ENCODE results near the gene CENPO. TPM values are rescaled to one million over a fixed set of nuclear protein-coding genes. Genes with fewer than 3 reads are reported as not detected.
"Not testable (repeated sequence)": the region's sequence is repeated elsewhere in the genome, so short reads cannot be mapped to it uniquely, and the experiment has no call there.

The CENPO gene
- total and polyA plus RNA-seq, 4 experiments from 2014 or later: 1.6 to 6.1 (median 3.6) TPM

DNA sequence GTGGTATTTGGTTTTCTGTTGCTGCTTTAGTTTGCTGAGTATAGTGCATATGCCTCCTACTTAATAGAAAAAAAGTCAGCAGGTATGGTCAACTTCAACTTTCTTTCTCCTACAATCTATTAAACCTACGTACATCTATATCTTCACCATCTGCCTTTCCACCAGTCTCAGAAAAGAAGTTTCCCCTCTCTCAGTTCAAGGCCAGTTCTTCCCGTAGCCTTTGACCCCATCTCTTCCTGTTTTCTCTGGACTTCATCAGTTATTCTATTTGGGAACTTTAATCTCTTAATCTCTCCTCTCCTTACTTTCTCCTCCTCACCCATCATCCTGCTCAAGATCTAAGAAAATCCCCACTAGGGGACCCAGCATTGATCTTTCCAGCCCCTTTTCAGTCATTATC is 5.7 kb upstream of the CENPO start:
- Mint-ChIP-seq H3K4me3 (no peak overlapping the region), H3K4me1 (peaks cover 3 to 4% (median 3%) of the 10 kb centered on the region in 4 donors), H3K9me3 (no peaks in the 10 kb centered on the region), H3K27me3 (peaks cover 0 to 1% of the 10 kb centered on the region in 2 donors), H3K36me3 (peaks cover under 1 to 10% of the 10 kb centered on the region in 2 donors), H3K27ac (peak overlapping the region in 1 of 7 donors; percentile 46)
- H3K4me1 ChIP-seq (ENCODE audit: insufficient read depth, low read length): peaks cover 8% of the 10 kb centered on the region
- CTCF ChIA-PET (ENCODE audit: partially characterized antibody): no interaction called here
- H3K27ac ChIP-seq (ENCODE audit: low read depth, low read length): no peak overlapping the region
- POLR2A ChIA-PET (ENCODE audit: partially characterized antibody): no interaction called here
- H3K36me3 ChIP-seq (ENCODE audit: insufficient read depth, low read length): no peaks in the 10 kb centered on the region
- H3K4me3 ChIP-seq (ENCODE audit: low read length in 2 of 2): no peak overlapping the region
- H3K27me3 ChIP-seq (ENCODE audit: insufficient read depth, low read length): no peaks in the 10 kb centered on the region
- DNase-seq: no peak
- intact Hi-C loops (cut with micrococcal nuclease): no loop called here
- H3K9me3 ChIP-seq (ENCODE audit: control insufficient read depth in 1 of 2, low read length in 2 of 2): no peaks in the 10 kb centered on the region

DNA sequence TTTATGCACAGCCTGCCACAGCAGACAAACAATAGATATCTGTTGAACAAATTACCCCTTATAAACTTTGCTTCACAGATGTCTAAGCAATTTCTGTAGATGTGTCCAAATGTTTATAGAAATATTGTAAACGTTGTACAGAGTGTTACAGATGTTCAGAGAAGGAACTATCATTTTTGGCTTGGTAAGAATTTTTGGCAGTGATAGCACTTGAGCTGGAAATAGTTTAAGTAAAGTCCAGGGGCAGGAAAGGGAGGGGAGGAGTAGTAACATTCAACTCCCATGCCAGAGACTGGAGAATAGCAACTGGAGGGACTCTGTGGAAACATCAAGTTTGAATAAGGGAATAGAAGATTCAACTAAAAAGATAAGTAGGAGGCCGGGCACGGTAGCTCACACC is 4.4 kb upstream of the CENPO start:
- H3K27ac ChIP-seq (ENCODE audit: low read depth, low read length): no peak overlapping the region
- Mint-ChIP-seq H3K4me1 (peaks cover 4 to 17% (median 10%) of the 10 kb centered on the region in 4 donors), H3K36me3 (peaks cover 8 to 10% of the 10 kb centered on the region in 2 donors), H3K27ac (no peak overlapping the region), H3K4me3 (no peak overlapping the region), H3K27me3 (peaks cover 0 to 1% of the 10 kb centered on the region in 2 donors), H3K9me3 (no peaks in the 10 kb centered on the region)
- no peaks in the 10 kb centered on the region for H3K27me3 ChIP-seq (ENCODE audit: insufficient read depth, low read length)
- H3K4me3 ChIP-seq (ENCODE audit: low read length in 2 of 2): no peak overlapping the region
- intact Hi-C loops (cut with micrococcal nuclease): no loop called here
- no peaks in the 10 kb centered on the region for H3K9me3 ChIP-seq (ENCODE audit: control insufficient read depth in 1 of 2, low read length in 2 of 2)
- no peaks in the 10 kb centered on the region for H3K36me3 ChIP-seq (ENCODE audit: insufficient read depth, low read length)
- POLR2A ChIA-PET (ENCODE audit: partially characterized antibody): no interaction called here
- CTCF ChIA-PET (ENCODE audit: partially characterized antibody): no interaction called here
- H3K4me1 ChIP-seq (ENCODE audit: insufficient read depth, low read length): peaks cover 12% of the 10 kb centered on the region
- DNase-seq: no peak

DNA sequence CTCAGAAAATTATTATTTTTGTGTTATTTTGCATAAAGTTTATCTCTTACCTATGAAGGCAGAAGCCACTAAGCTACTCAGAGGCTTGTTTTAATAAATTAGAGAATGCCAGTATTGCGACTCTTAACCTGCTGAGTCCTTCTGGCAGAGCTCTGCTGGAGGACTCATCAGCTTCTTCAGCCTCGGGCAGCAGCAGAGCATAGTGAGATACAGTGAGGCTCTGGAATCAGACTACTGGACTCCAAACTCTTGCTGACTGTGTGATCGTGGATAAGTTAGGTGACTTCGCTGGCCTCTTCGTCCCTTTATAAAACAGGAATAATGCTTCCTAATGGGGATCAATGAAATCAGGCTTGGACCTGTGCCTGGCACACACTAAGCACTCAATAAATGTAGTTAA is 1.8 kb upstream of the CENPO start:
- intact Hi-C loops (cut with micrococcal nuclease): loop anchor here (5.0 kb wide), 1 partner anchor 429 kb away; the partner anchor contains the start of gene ITSN2
- no peak overlapping the region for H3K27ac ChIP-seq (ENCODE audit: low read depth, low read length)
- POLR2A ChIA-PET (ENCODE audit: partially characterized antibody): no interaction called here
- H3K9me3 ChIP-seq (ENCODE audit: control insufficient read depth in 1 of 2, low read length in 2 of 2): no peaks in the 10 kb centered on the region
- Mint-ChIP-seq H3K4me3 (peak overlapping the region in 1 of 8 donors; percentile 21), H3K9me3 (no peaks in the 10 kb centered on the region), H3K4me1 (peaks cover 7 to 25% (median 17%) of the 10 kb centered on the region in 4 donors), H3K27me3 (peaks cover 0 to 1% of the 10 kb centered on the region in 2 donors), H3K27ac (peak overlapping the region in 1 of 7 donors; percentile 30), H3K36me3 (peaks cover 8 to 10% of the 10 kb centered on the region in 2 donors)
- H3K4me3 ChIP-seq (ENCODE audit: low read length in 2 of 2): no peak overlapping the region
- no peaks in the 10 kb centered on the region for H3K36me3 ChIP-seq (ENCODE audit: insufficient read depth, low read length)
- peaks cover 17% of the 10 kb centered on the region for H3K4me1 ChIP-seq (ENCODE audit: insufficient read depth, low read length)
- no peaks in the 10 kb centered on the region for H3K27me3 ChIP-seq (ENCODE audit: insufficient read depth, low read length)
- CTCF ChIA-PET (ENCODE audit: partially characterized antibody): interaction anchor here (0.7 kb wide), 1 partner anchor 829 kb away, joined by 3 read pairs; no protein-coding TSS in a partner anchor
- DNase-seq: no peak

DNA sequence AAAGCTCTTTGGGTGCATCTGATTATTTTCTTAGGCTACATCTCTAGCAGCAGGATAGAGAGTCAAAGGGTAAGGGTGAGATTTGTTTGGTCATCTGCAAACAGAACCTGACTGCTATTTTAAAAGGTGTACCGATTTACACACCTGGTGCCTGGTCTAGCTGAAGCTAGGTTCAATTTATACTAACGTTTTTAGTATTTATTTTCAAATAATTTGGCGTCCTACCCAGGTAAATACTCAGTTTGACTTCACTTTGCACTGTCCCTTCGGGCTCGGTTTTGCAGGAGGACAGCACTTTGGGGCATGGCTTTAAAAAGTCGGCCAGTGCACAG is 717 bp upstream of the CENPO start:
- H3K27ac Mint-ChIP-seq: peak overlapping the region; percentile 98 to 100 (median 99)
- H3K27me3 Mint-ChIP-seq: no peaks in the 10 kb centered on the region
- intact Hi-C loops (cut with micrococcal nuclease): loop anchor here (2.0 to 5.0 kb wide), 4 partner anchors 128 to 716 kb away; partner anchors contain the start of genes ADCY3, ITSN2, NCOA1 and SF3B6
- ChIA-PET CTCF (ENCODE audit: partially characterized antibody) (interaction anchor here (1.0 to 2.0 kb wide), 5 partner anchors 12 to 180 kb away, joined by 3 to 8 read pairs (median 4); no protein-coding TSS in a partner anchor), POLR2A (ENCODE audit: partially characterized antibody) (interaction anchor here (0.7 to 2.0 kb wide), 22 partner anchors 9 to 1553 kb away, joined by 3 to 20 read pairs (median 4); partner anchors contain the start of genes ITSN2, NCOA1, SELENOI and WDCP)
- Histone ChIP-seq H3K4me1 (ENCODE audit: insufficient read depth, low read length) (peaks cover 17% of the 10 kb centered on the region), H3K9me3 (ENCODE audit: control insufficient read depth in 1 of 2, low read length in 2 of 2) (no peaks in the 10 kb centered on the region), H3K4me3 (ENCODE audit: low read length in 2 of 2) (peak overlapping the region; percentile 85 to 97), H3K36me3 (ENCODE audit: insufficient read depth, low read length) (no peaks in the 10 kb centered on the region), H3K27me3 (ENCODE audit: insufficient read depth, low read length) (no peaks in the 10 kb centered on the region), H3K27ac (ENCODE audit: low read depth, low read length) (peak overlapping the region; percentile 93)
- no peaks in the 10 kb centered on the region for H3K9me3 Mint-ChIP-seq
- H3K4me3 Mint-ChIP-seq: peak overlapping the region; percentile 94 to 99 (median 96)
- H3K4me1 Mint-ChIP-seq: peaks cover 8 to 25% (median 17%) of the 10 kb centered on the region in 4 donors
- no peak for DNase-seq
- H3K36me3 Mint-ChIP-seq: peaks cover 8 to 10% of the 10 kb centered on the region in 2 donors

DNA sequence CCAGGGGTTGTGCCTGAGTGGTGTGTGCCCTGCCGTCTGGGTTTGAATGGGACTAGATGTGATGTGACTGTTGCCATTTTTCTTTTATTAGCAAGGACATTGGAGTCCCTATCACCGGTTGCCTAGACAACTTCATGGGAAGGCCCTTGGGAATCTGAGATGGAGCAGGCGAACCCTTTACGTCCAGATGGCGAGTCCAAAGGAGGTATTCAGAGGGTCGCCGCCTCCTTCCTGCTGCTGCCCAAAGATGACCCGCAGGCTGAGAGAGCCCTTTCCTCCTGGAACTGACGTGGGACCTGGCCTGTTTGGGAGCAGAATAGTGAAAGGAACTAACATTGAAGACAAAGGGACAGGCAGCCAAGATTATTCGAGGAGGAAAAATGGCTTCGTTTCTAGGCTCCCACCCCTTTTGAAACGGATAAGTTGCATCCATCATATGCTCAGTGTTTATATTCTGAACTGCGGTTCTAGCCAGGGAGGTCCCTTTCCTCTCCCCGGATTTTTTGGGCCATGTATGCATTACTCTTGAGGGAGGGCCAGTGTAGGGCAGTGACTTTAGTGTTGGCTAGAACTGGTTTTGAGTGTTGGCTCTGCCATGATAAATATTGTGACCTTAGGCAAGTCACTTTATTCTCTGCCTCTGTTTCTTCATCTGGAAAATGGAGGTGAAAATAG is 673 bp downstream of the CENPO start:
- Histone ChIP-seq H3K27me3 (ENCODE audit: insufficient read depth, low read length) (no peaks in the 10 kb centered on the region), H3K4me3 (ENCODE audit: low read length in 2 of 2) (peak overlapping the region; percentile 85 to 97), H3K27ac (ENCODE audit: low read depth, low read length) (peak overlapping the region; percentile 93), H3K9me3 (ENCODE audit: control insufficient read depth in 1 of 2, low read length in 2 of 2) (no peaks in the 10 kb centered on the region), H3K4me1 (ENCODE audit: insufficient read depth, low read length) (peaks cover 17% of the 10 kb centered on the region), H3K36me3 (ENCODE audit: insufficient read depth, low read length) (no peaks in the 10 kb centered on the region)
- intact Hi-C loops (cut with micrococcal nuclease): loop anchor here (1.0 to 5.0 kb wide), 5 partner anchors 127 to 717 kb away; partner anchors contain the start of genes ADCY3, DNAJC27, ITSN2 and NCOA1
- H3K36me3 Mint-ChIP-seq: peaks cover 10 to 11% of the 10 kb centered on the region in 2 donors
- H3K4me1 Mint-ChIP-seq: peaks cover 10 to 25% (median 19%) of the 10 kb centered on the region in 4 donors
- no peaks in the 10 kb centered on the region for H3K9me3 Mint-ChIP-seq
- peak overlapping the region; percentile 60 to 100 (median 99) for H3K27ac Mint-ChIP-seq
- H3K27me3 Mint-ChIP-seq: no peaks in the 10 kb centered on the region
- DNase-seq: no peak
- ChIA-PET CTCF (ENCODE audit: partially characterized antibody) (interaction anchor here (1.0 to 2.0 kb wide), 5 partner anchors 13 to 181 kb away, joined by 3 to 8 read pairs (median 3); no protein-coding TSS in a partner anchor), POLR2A (ENCODE audit: partially characterized antibody) (interaction anchor here (0.8 to 2.0 kb wide), 11 partner anchors 15 to 492 kb away, joined by 3 to 20 read pairs (median 6); partner anchors contain the start of genes ITSN2 and NCOA1)
- H3K4me3 Mint-ChIP-seq: peak overlapping the region; percentile 94 to 99 (median 96)

DNA sequence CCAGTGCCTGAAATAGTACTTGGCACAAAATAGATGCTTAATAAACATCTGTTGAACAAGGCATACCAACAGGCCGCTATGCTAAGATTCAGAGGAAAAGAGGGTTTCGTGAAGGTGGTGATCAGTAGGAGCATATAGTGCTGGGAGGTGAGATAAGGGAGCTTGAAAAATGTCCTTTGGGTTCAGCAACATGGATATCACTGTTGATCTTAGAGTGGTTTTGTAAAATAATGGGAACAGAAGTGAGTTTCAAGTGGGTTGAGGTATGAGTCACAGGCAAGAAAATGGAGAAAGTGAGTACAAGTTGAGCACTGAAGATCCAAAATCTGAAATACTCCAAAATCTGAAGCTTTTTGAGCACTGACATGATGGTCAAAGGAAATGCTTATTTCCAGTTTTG is 4.4 kb downstream of the CENPO start:
- Mint-ChIP-seq H3K4me3 (no peak overlapping the region), H3K9me3 (peaks cover 0 to 2% (median 0%) of the 10 kb centered on the region in 8 donors), H3K27me3 (no peaks in the 10 kb centered on the region), H3K27ac (peak overlapping the region in 2 of 7 donors; percentile 3 to 65), H3K36me3 (peaks cover 14 to 21% of the 10 kb centered on the region in 2 donors), H3K4me1 (peaks cover 7 to 20% (median 14%) of the 10 kb centered on the region in 4 donors)
- H3K27me3 ChIP-seq (ENCODE audit: insufficient read depth, low read length): no peaks in the 10 kb centered on the region
- CTCF ChIA-PET (ENCODE audit: partially characterized antibody): interaction anchor here (0.9 to 1.0 kb wide), 2 partner anchors 30 to 388 kb away, joined by 3 to 5 read pairs; no protein-coding TSS in a partner anchor
- intact Hi-C loops (cut with micrococcal nuclease): no loop called here
- H3K36me3 ChIP-seq (ENCODE audit: insufficient read depth, low read length): no peaks in the 10 kb centered on the region
- no peak overlapping the region for H3K27ac ChIP-seq (ENCODE audit: low read depth, low read length)
- POLR2A ChIA-PET (ENCODE audit: partially characterized antibody): interaction anchor here (1.2 kb wide), 1 partner anchor 41 kb away, joined by 3 read pairs; no protein-coding TSS in a partner anchor
- DNase-seq: no peak
- no peaks in the 10 kb centered on the region for H3K9me3 ChIP-seq (ENCODE audit: control insufficient read depth in 1 of 2, low read length in 2 of 2)
- no peak overlapping the region for H3K4me3 ChIP-seq (ENCODE audit: low read length in 2 of 2)
- peaks cover 8% of the 10 kb centered on the region for H3K4me1 ChIP-seq (ENCODE audit: insufficient read depth, low read length)

DNA sequence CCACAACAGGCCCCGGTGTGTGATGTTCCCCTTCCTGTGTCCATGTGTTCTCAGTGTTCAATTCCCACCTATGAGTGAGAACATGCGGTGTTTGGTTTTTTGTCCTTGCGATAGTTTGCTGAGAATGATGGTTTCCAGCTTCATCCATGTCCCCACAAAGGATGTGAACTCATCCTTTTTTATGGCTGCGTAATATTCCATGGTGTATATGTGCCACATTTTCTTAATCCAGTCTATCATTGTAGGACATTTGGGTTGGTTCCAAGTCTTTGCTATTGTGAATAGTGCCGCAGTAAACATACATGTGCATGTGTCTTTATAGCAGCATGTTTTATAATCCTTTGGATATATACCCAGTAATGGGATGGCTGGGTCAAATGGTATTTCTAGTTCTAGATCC is 7.3 kb downstream of the CENPO start:
- CTCF ChIA-PET (ENCODE audit: partially characterized antibody); POLR2A ChIA-PET (ENCODE audit: partially characterized antibody); H3K9me3 Mint-ChIP-seq; DNase-seq; H3K27ac ChIP-seq (ENCODE audit: low read depth, low read length); H3K4me1 Mint-ChIP-seq; H3K27me3 ChIP-seq (ENCODE audit: insufficient read depth, low read length); H3K27ac Mint-ChIP-seq; H3K4me3 ChIP-seq (ENCODE audit: low read length in 2 of 2); H3K9me3 ChIP-seq (ENCODE audit: control insufficient read depth in 1 of 2, low read length in 2 of 2); H3K27me3 Mint-ChIP-seq; H3K4me1 ChIP-seq (ENCODE audit: insufficient read depth, low read length); H3K36me3 ChIP-seq (ENCODE audit: insufficient read depth, low read length); H3K4me3 Mint-ChIP-seq; intact Hi-C loops (cut with micrococcal nuclease): not testable (repeated sequence)
- H3K36me3 Mint-ChIP-seq: peaks cover 10 to 37% of the 10 kb centered on the region in 2 donors
